OCI-LY1 (cell line): ENCODE results near the gene TECPR2.

Source experiments
- H2AFZ ChIP-seq: fragments of 200-600 bp; sonication (generic), shearing (Covaris generic); 2 replicates; pipeline ENCODE4 v1.6.0; 2014; ENCODE audit warnings: antibody characterized with exemption, mild to moderate bottlenecking, low read length
- H3F3A ChIP-seq: fragments of 200-600 bp; sonication (generic), shearing (Covaris generic); 2 replicates; pipeline ENCODE4 v1.6.0; 2014; ENCODE audit warnings: mild to moderate bottlenecking, antibody characterized with exemption, low read length, moderate library complexity; ENCODE audit not compliant: insufficient read depth
- H3K27ac ChIP-seq: fragments of 200-600 bp; sonication (generic); 2 replicates; pipeline ENCODE4 v1.5.1; 2014; ENCODE audit warnings: low read length, mixed run types, mild to moderate bottlenecking, low read depth; ENCODE audit not compliant: poor library complexity, severe bottlenecking
- H3K27me3 ChIP-seq: fragments of 200-600 bp; sonication (generic); 2 replicates; pipeline ENCODE4 v1.6.0; 2014; ENCODE audit warnings: antibody characterized with exemption, mild to moderate bottlenecking, low read length, moderate library complexity; ENCODE audit not compliant: insufficient read depth
- H3K36me3 ChIP-seq: fragments of 200-600 bp; sonication (generic); 2 replicates; pipeline ENCODE4 v1.6.1; 2014; ENCODE audit warnings: mild to moderate bottlenecking, antibody characterized with exemption, low read length, moderate library complexity, mixed read lengths; ENCODE audit not compliant: insufficient read depth
- H3K4me1 ChIP-seq: fragments of 200-600 bp; sonication (generic); 2 replicates; pipeline ENCODE4 v1.5.1; 2014; ENCODE audit warnings: mild to moderate bottlenecking, low read length, moderate library complexity; ENCODE audit not compliant: insufficient read depth, severe bottlenecking
- H3K4me2 ChIP-seq: fragments of 200-600 bp; sonication (generic), shearing (Covaris generic); 2 replicates; pipeline ENCODE4 v1.6.1; 2014; ENCODE audit warnings: low read length
- H3K4me3 ChIP-seq: fragments of 200-600 bp; sonication (generic); 2 replicates; pipeline ENCODE4 v1.5.1; 2014; ENCODE audit warnings: low read length, low read depth, mild to moderate bottlenecking, mixed read lengths; ENCODE audit not compliant: poor library complexity, severe bottlenecking
- H3K79me2 ChIP-seq: fragments of 200-600 bp; shearing (Covaris generic); 2 replicates; pipeline ENCODE4 v1.6.1; 2016; ENCODE audit warnings: mixed run types, low read length, mixed read lengths; ENCODE audit not compliant: insufficient read depth
- H3K9ac ChIP-seq: fragments of 200-600 bp; sonication (generic), shearing (Covaris generic); 2 replicates; pipeline ENCODE4 v1.6.1; 2014; ENCODE audit warnings: mild to moderate bottlenecking, low read length, mixed read lengths
- H3K9me2 ChIP-seq: fragments of 200-600 bp; sonication (generic), shearing (Covaris generic); 2 replicates; pipeline ENCODE4 v1.6.1; 2014; ENCODE audit warnings: low read depth, mild to moderate bottlenecking, low read length, mixed read lengths
- H3K9me3 ChIP-seq: fragments of 200-600 bp; shearing (Covaris generic); 2 replicates; pipeline ENCODE4 v1.6.1; 2014; ENCODE audit warnings: low read length, mixed read lengths
- H4K20me1 ChIP-seq: fragments of 200-600 bp; sonication (generic), shearing (Covaris generic); 2 replicates; pipeline ENCODE4 v1.6.0; 2016; ENCODE audit warnings: mild to moderate bottlenecking, low read length; ENCODE audit not compliant: insufficient read depth
- CTCF ChIP-seq: fragments of 200-600 bp; sonication (generic), shearing (Covaris generic); IDR thresholded peaks from 2 replicates; pipeline ENCODE4 v1.5.1; 2017; ENCODE audit warnings: mild to moderate bottlenecking, antibody characterized with exemption, low read length, moderate library complexity, mixed read lengths
- EZH2 ChIP-seq: fragments of 200-600 bp; sonication (generic), shearing (Covaris generic); IDR thresholded peaks from 2 replicates; pipeline ENCODE4 v1.8.0; 2017; ENCODE audit warnings: borderline replicate concordance, mixed run types, mild to moderate bottlenecking, antibody characterized with exemption, low read length, moderate library complexity, mixed read lengths

TECPR2 gene

GRCh38 chr14:102492531-102492910, 129.8 kb downstream of the TECPR2 start:
- H3K9ac ChIP-seq: no peak overlapping the region
- H3K27me3 ChIP-seq: no peaks in the 10 kb centered on the region
- no peak for TF ChIP-seq CTCF
- no peak for TF ChIP-seq EZH2
- H3K27ac ChIP-seq: no peak overlapping the region
- no peak overlapping the region for H2AFZ ChIP-seq
- H3K4me2 ChIP-seq: no peak overlapping the region
- H3K4me1 ChIP-seq: no peaks in the 10 kb centered on the region
- no peaks in the 10 kb centered on the region for H3F3A ChIP-seq
- H3K9me3 ChIP-seq: no peaks in the 10 kb centered on the region
- no peaks in the 10 kb centered on the region for H3K36me3 ChIP-seq
- no peak overlapping the region for H3K4me3 ChIP-seq
- no peaks in the 10 kb centered on the region for H4K20me1 ChIP-seq
- H3K9me2 ChIP-seq: no peaks in the 10 kb centered on the region
- no peaks in the 10 kb centered on the region for H3K79me2 ChIP-seq

GRCh38 chr14:102493096-102493495, 130.4 kb downstream of the TECPR2 start:
- Histone ChIP-seq H3K36me3 (no peaks in the 10 kb centered on the region), H4K20me1 (no peaks in the 10 kb centered on the region), H3K27me3 (no peaks in the 10 kb centered on the region), H3K27ac (no peak overlapping the region), H3K9ac (no peak overlapping the region), H3F3A (no peaks in the 10 kb centered on the region), H3K79me2 (no peaks in the 10 kb centered on the region), H3K4me3 (no peak overlapping the region), H3K4me2 (no peak overlapping the region), H3K9me2 (no peaks in the 10 kb centered on the region), H2AFZ (no peak overlapping the region), H3K9me3 (no peaks in the 10 kb centered on the region), H3K4me1 (no peaks in the 10 kb centered on the region)
- TF ChIP-seq CTCF (no peak), EZH2 (no peak)

DNA sequence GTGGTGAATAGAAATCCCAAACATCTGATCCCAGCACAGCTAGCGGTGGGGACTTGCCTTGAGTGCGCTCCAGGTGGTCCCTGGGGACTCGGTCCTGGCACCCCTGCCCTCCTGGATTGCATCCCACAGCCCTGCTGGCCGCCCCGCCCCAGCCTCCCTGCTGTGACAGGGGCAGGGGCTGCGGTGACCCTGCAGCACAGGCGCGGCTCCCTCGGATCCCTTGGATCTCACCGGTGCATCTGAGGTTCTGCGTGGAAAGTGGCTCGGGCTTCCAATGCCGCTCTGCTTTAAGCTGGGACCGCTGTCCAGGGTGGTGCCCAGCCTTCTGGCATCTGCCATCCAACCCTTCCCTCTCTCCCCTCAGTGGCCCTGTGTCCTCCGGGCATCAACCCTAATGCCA, 130.8 kb downstream of the TECPR2 start:
- H3K9me3 ChIP-seq: no peaks in the 10 kb centered on the region
- H4K20me1 ChIP-seq: no peaks in the 10 kb centered on the region
- H3K27me3 ChIP-seq: no peaks in the 10 kb centered on the region
- no peaks in the 10 kb centered on the region for H3F3A ChIP-seq
- no peak overlapping the region for H2AFZ ChIP-seq
- H3K36me3 ChIP-seq: no peaks in the 10 kb centered on the region
- no peaks in the 10 kb centered on the region for H3K79me2 ChIP-seq
- H3K27ac ChIP-seq: no peak overlapping the region
- no peaks in the 10 kb centered on the region for H3K4me1 ChIP-seq
- H3K4me2 ChIP-seq: no peak overlapping the region
- H3K9ac ChIP-seq: no peak overlapping the region
- TF ChIP-seq EZH2 (no peak), CTCF (no peak)
- H3K4me3 ChIP-seq: no peak overlapping the region
- H3K9me2 ChIP-seq: no peaks in the 10 kb centered on the region
